GM19468 (cell line): ENCODE data around the gene THEM4.

ENCODE experiments used
- ATAC-seq: cut with Tn5 transposase; IDR thresholded peaks from one replicate; pipeline ENCODE4 v1.9.1; 2021; ENCODE audit warnings: mild to moderate bottlenecking, moderate library complexity, moderate number of reproducible peaks; ENCODE audit not compliant: unreplicated experiment; ENCODE audit errors: extremely low read depth

Gene THEM4

GRCh38 chr1:151909167-151910149, at the start of gene THEM4:
THEM4 (minus strand) TSS chr1:151909511; CDS start chr1:151909458, 53 bp downstream.
- peak; percentile 91 for ATAC-seq

GRCh38 chr1:151958959-151959358, 49.6 kb upstream of the THEM4 start:
- ATAC-seq, result no peak

DNA sequence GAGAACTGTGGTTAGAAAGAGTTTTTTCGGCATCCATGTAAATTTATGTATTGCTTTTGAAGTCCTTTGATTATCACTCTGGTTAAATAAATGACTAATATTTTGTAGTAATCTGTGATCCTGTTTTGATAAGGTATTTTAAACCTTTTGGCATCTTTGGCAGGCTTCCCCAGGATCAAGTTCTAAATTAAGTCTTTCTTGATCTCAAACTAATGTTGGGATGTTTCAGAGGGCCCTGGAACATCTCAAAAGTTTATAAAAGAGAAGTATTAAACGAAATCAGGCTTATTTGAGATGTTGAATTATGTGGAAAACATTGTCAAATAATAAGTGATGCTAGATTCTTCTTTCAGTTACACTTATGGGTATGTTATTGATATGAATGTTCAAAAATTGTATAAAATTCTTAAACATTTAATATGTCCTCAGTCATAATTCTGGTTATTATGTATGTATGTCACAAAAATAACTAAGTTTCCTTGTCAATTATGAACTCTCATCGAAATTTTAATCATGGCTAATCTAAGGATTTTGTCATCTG, 47.7 kb upstream of the THEM4 start:
- no peak for ATAC-seq

- ATAC-seq, result no peak
These were observed 44.2 kb upstream of the THEM4 start for GRCh38 chr1:151953409-151954094.

GRCh38 chr1:151952811-151953210, 43.5 kb upstream of the THEM4 start:
- ATAC-seq, result no peak

DNA sequence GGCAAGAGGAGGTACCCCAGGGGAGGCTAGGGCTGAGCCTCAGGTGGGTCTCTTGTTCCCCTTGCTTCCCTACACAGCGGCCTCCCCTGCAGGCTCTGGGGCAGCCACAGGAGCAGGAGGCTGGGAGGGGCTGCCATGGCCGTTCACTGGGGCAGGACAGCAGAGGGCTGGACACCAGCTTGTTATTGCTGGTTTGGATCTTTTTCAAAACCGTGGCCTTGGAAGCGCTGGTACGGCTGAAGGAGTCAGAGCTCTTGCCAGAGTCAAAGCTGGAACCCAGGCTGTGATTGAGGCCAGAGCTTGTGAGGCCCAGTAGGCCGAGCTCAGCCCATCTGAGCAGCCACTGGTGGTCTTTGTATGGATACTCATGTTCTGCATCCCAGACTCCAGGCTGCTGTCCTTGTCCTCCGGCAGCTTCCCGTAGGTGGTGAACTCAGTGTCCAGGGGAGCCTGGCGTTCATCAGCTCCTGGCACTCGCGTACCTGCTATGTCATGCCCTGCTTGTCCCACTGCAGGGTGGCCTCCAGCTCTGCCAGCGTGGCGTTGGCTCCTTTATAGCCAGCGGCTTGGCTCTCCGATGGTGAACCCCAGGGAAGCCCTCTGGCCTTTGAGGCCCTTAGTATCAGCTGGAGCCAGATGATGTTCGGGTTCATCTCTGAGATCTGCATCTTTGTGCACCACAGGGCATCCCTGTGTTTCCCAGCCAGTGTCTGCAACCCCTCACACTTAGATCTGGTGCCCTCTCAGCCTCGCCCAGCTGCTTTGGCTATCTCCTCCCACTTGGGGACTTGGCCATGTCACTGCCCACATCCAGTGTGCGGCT, 40.3 kb upstream of the THEM4 start:
- ATAC-seq, result no peak

DNA sequence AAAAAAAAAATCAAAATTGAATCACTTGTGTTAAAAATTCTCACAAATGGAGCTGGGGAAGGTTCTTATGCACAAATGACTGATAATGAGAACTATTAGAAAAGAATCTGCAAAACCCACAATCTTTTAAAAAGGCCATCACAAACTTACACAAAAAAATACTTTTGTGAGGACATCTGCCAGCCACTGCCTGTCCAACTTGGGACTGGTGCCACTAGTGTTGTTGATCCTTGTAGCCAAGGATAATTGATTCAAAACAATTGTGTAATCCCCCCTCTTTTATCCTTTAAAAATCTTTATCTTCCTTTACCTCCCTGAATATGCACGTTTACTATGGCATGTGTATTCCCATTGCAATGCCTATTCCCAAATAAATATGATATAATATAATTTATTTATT, 39.2 kb upstream of the THEM4 start:
- ATAC-seq, result no peak

DNA sequence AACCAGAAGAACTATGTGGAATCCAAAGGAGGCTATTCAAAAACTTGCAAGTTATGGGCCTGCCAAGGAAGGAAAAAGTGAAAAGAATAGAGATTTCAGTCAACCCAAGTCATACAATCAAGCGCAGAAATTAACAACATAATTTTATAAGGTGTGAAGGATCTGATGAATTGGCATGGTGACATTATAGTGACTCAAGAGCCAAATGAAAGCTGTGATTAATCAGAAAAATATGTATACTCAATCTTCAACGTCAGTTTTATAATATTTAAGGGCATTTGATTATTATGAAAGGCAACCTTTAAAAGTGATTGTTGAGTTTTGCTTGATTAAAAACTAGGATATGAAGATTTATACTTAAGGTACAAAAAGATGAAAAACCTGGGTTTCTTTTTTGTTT, 37.8 kb upstream of the THEM4 start:
- ATAC-seq, result no peak

- ATAC-seq, result no peak
These were observed 36.7 kb upstream of the THEM4 start for GRCh38 chr1:151945725-151946722.

DNA sequence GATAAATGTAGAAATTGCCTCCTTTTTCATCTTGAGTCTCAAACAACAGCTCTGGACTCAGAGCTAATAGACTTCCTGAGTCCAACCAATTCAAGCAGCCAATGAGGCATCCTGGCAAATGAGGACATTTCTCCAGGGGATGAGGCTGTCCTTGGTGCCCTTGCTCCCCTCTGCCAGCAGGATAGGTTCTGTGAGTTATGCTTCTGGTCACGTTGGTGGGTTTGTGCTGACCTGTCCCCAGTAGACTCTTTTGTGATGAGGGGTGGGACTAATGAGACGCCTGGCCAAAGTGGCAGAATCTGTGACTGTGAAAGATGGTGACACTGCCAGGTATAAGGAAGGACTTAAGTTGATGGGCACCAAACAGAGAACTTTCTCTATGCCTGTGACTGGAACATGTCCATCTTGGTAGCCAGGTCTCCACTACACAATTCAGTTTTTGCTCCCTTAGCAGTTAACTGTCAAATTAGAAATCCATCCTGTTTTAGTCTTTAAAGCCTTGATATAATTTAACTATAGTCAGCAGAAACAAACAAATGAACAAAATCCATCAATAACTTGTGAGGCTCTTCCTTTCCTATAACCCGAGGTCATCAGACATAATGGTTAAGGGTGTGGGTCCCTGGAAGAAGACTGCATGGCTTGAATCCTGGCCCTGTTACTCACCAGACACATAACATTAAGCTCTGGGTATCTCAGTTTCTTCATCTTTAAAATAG, 35.7 kb upstream of the THEM4 start:
- no peak for ATAC-seq

DNA sequence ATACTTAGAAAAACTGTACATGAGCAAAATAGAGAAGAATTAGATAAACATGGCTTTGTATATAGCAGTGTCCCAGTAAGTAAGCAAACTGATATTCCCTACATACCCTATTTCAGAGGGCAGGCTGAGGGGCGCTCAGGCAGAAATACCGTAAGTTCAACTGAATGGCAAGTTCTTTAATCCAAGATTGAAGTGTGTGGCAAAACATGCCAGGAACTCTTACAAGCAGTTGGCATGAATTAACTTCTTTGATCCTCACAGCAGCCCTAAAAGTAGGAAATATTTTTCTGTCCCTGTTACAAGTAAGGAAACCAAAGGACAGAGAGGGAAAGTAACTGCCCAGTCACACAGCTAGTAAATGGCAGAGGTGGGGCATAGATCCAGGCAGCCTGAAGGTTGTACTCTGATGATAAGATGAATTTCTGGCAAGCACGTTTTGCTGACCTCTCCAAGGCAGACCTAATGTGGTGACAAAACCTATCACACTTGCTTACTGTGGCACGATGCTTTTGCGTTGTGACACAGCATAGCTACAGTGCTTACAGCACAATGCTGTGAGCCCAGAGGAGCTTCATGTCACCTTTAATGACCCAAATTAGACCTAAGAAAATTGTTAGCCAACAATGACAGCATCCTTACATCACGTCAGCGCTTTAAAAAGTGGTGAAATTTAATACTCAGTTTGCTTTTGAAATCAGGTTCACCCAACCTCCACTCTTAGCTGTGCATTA, 35.0 kb upstream of the THEM4 start:
- no peak for ATAC-seq

DNA sequence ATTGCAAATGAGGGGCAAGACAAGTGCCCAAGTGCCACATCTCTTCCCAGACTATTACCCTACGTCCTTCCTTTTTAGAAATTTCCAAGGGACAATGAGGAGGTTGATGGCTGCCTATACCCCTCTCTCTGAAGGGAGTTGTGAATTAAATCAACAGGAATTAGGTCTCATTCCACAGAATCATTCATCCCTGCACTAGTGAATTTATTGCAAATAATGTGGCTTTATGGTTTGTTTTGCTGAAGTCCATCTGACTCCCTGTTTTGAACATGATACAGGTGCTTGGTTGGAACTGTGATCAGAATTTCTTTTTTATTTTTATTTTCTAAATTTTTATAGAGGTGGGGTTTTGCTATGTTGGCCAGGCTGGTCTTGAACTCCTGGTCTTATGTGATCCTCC, 34.3 kb upstream of the THEM4 start:
- no peak for ATAC-seq

DNA sequence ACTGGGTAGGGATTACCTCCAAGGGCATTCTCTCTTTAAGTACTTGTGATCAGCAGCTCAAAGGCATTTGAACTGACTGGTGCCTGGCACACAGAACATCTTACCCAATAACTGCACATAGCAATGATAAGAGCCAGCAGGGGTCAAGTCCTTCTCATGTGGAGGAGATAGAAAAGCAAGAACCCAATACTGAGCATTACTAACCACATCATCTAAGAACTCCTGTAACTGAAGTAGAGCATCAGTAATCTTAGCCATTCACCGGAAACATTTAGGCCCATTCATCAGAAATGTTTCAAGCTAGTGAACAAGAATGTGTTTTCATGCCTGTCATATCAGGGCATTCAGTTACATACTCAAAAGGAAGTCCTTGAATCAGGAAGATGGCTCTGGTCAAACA, 33.6 kb upstream of the THEM4 start:
- no peak for ATAC-seq

- no peak for ATAC-seq
These were observed 31.2 kb upstream of the THEM4 start for GRCh38 chr1:151940541-151940940.

DNA sequence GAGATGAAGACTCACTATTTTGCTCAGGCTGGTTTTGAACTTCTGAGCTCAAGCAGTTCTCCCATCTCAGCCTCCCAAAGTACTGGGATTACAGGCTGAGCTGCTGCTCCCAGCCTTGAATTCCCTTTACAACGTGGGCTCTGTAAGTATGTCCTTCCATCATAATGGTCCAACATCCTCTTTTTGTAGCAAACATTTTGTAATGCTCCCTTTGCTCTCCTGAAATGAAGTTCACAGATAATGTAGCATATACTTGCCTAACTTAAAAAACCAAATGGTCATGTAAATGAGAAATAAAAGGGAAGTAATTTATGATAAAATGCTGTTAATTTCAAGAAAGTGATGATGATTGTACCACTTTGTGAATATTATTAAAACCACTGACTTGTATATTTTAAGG, 30.5 kb upstream of the THEM4 start:
- ATAC-seq, result no peak

DNA sequence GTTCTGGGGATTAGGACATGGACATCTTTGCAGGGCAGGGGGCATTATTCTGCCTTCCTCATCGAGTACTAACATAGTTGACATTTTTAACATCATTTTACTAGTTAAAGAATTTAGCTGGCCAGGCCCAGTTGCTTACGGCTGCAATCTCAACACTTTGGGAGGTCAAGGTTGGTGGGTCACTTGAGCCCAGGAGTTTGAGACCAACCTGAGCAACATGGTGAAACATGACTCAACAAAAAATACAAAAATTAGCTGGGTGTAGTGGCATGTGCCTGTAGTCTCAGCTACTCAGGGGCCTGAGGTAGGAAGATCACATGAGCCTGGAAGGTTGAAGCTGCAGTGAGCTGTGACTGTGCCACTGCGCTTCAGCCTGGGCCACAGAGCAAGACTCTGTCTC, 29.8 kb upstream of the THEM4 start:
- ATAC-seq, result no peak

- no peak for ATAC-seq
These were observed 27.3 kb upstream of the THEM4 start for GRCh38 chr1:151936653-151937052.
